H54 (cell line): ENCODE measurements around the gene FAM124A.

Experiments used
- DNase-seq: peaks from one replicate; pipeline ENCODE4 v3.0.0; 2011; ENCODE audit warnings: low spot score, mixed read lengths; ENCODE audit not compliant: insufficient read length
- FAIRE-seq: peaks from 3 replicates; lab custom pipeline; 2011; peaks lifted over from hg19 to GRCh38; lab: Jason Lieb, UNC
- POLR2A ChIP-seq: IDR thresholded peaks from 2 replicates; pipeline ENCODE4 v1.6.1; 2011; ENCODE audit warnings: low read depth, mild to moderate bottlenecking, low read length

Gene FAM124A

DNA sequence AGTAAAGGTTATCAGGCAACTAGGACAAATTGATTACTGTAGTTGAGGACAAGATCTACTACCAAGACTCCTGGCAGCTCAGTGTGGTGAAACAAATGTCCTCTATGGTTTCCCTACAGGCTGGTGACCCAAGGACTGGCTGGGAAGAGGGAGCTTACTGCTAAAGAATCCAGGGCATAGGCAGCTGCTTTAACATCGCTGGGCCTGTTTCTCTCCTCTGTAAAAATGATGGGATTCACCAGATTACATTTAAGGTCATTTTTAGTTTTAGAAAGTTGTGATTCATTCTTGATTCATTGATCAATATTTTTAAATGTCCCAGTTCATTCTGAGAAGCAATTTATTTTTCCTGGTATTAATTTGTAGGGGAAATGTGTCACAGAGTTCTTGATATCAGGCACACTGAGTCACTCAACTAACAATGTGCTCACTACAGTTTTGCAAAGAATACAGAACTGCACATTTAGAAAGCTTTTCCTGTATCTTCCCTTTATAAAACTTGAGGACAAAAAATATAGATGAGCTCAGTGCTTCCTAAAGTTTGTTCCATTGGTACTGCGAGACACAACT, 19.6 kb upstream of the FAM124A start:
- FAIRE-seq (no peak), DNase-seq (no peak)
- TF ChIP-seq POLR2A: no peak

- TF ChIP-seq POLR2A: no peak
- DNase-seq (no peak), FAIRE-seq (no peak)
Measured at GRCh38 chr13:51206584-51206983, 15.6 kb upstream of the FAM124A start.

GRCh38 chr13:51207881-51208280, 14.3 kb upstream of the FAM124A start:
- no peak for DNase-seq
- no peak for FAIRE-seq
- TF ChIP-seq POLR2A: no peak

DNA sequence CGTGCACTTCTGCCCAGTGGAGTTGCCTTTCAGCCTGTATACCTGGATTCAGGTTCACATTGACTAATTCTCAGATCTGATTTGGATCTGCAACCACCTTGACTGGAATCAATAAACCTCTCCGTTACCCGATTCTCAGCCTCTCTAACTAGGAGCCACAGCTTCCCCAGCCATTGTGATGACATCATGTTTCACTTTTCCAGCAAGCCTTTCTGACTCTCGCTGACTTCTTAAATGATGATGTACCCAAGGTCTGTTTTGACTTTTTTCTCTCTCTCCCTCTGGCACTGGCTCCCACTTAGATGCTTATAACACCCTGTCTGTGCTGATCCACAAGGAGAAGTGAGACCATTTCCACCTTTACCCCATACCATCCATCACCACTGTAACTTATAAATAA, 13.5 kb upstream of the FAM124A start:
- no peak for FAIRE-seq

GRCh38 chr13:51211910-51212309, 10.3 kb upstream of the FAM124A start:
- TF ChIP-seq POLR2A: no peak
- no peak for FAIRE-seq

More for the DNA sequence above, 13.5 kb upstream of the FAM124A start:
- no peak for DNase-seq
- TF ChIP-seq POLR2A: no peak

GRCh38 chr13:51212758-51213157, 9.4 kb upstream of the FAM124A start:
- FAIRE-seq (no peak), DNase-seq (no peak)
- no peak for TF ChIP-seq POLR2A

More at GRCh38 chr13:51211910-51212309, 10.3 kb upstream of the FAM124A start:
- no peak for DNase-seq

DNA sequence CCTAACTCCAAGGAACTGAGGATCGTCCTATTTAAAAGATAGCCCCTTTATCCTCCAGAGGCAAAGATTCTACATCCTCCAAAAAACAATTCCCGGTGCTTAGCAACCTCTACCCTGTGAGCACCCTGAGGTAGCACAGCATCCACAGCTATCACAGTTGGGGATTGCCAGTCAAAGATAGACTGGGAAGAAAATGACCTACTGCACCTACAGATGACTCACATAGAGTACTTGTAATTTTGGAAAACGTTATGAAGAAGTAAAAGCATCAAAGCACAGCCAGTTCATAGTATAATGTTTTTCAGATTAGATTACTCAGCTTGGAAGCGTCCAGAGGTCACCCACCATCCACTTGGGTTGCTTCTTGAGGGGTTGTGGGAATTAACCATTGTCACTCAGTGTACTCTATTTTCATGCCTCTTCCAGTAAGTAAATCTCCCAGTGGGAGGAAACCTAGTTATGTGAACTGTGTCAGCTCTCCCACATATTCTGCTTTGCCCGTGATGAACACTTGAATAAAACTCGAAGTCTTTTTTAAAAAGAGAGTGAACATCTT, 8.9 kb upstream of the FAM124A start:
- TF ChIP-seq POLR2A: no peak
- DNase-seq (no peak), FAIRE-seq (no peak)

- DNase-seq (no peak), FAIRE-seq (no peak)
- TF ChIP-seq POLR2A: no peak
Measured at GRCh38 chr13:51218626-51219025, 3.6 kb upstream of the FAM124A start.

GRCh38 chr13:51220706-51221105, 1.5 kb upstream of the FAM124A start:
- TF ChIP-seq POLR2A: no peak
- DNase-seq (no peak), FAIRE-seq (no peak)

DNA sequence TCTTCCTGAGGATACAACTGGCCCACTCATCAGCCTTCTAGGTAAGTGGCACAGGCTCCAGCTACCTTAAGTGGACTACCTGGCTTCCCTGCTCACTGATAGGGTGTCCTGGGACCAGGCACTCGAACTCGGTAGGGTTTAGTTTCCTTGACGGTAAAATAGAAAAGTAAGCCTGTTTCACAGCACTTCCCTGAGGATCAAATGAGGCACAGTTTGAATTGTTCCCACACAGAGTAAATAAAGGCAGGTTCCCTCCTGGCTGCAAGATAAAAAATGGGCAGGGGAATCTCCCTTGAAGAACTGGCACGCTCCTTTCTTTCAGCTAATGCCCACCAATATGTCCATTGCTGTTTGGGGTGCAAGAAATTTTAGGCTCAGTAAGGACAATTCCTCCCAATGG, 1.1 kb upstream of the FAM124A start:
- no peak for TF ChIP-seq POLR2A
- no peak for FAIRE-seq
- no peak for DNase-seq

DNA sequence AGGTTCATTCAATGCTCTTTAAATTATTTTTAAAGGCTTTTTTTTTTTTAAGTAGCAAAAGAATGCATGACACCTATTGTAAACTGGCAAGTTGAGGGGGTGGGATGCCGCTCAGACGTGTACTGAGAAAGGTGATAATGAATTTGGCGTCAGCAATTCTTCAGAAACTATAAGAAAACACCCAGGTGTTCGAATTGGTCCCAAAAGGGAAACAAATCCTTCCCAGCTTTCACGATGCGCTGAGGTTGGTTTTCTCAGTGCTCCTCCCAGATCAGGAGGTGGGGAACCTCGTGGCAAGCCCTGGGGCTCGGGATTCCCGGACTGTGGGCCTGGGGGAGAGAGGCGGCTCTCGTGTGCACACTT, 543 bp upstream of the FAM124A start:
- FAIRE-seq (no peak), DNase-seq (no peak)
- TF ChIP-seq POLR2A: no peak

- DNase-seq (no peak), FAIRE-seq (no peak)
- TF ChIP-seq POLR2A: no peak
Measured at GRCh38 chr13:51222686-51223559, 725 bp downstream of the FAM124A start.

GRCh38 chr13:51223560-51224270, 1.5 kb downstream of the FAM124A start:
- FAIRE-seq: no peak
- no peak for TF ChIP-seq POLR2A

GRCh38 chr13:51225029-51225428, 2.8 kb downstream of the FAM124A start:
- FAIRE-seq (no peak), DNase-seq (no peak)
- no peak for TF ChIP-seq POLR2A

More at GRCh38 chr13:51223560-51224270, 1.5 kb downstream of the FAM124A start:
- no peak for DNase-seq

GRCh38 chr13:51227404-51227803, 5.2 kb downstream of the FAM124A start:
- no peak for TF ChIP-seq POLR2A
- FAIRE-seq (no peak), DNase-seq (no peak)
